Peyer's patch (tissue), 4 donors: Measurements from ENCODE around the gene MPHOSPH8.

Source experiments
- POLR2A ChIP-seq, 2 donors: fragments of 450-650 bp; IDR thresholded peaks; one replicate each; pipeline ENCODE4 v1.5.1; 2017; ENCODE audit warnings: antibody characterized with exemption in 2 of 2, mild to moderate bottlenecking in 2 of 2, moderate library complexity in 2 of 2
- TF ChIP-seq, protein P1 (sequence below), 6 experiments: fragments of 450-650 bp in 4 of 6; fragments of 200-600 bp in 2 of 6; sonication (generic) in 1 of 6; IDR thresholded peaks; one replicate each; pipeline ENCODE4 v1.5.1; 2017 to 2019; ENCODE audit warnings: antibody characterized with exemption in 6 of 6, mild to moderate bottlenecking in 3 of 6, moderate library complexity in 1 of 6

- TF ChIP-seq, protein P1, sequence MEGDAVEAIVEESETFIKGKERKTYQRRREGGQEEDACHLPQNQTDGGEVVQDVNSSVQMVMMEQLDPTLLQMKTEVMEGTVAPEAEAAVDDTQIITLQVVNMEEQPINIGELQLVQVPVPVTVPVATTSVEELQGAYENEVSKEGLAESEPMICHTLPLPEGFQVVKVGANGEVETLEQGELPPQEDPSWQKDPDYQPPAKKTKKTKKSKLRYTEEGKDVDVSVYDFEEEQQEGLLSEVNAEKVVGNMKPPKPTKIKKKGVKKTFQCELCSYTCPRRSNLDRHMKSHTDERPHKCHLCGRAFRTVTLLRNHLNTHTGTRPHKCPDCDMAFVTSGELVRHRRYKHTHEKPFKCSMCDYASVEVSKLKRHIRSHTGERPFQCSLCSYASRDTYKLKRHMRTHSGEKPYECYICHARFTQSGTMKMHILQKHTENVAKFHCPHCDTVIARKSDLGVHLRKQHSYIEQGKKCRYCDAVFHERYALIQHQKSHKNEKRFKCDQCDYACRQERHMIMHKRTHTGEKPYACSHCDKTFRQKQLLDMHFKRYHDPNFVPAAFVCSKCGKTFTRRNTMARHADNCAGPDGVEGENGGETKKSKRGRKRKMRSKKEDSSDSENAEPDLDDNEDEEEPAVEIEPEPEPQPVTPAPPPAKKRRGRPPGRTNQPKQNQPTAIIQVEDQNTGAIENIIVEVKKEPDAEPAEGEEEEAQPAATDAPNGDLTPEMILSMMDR (IDR thresholded peaks at IDR 0.05) = no peak
- no peak for TF ChIP-seq POLR2A (IDR thresholded peaks at IDR 0.05)
These were observed 9.2 kb upstream of the MPHOSPH8 start for GRCh38 chr13:19624265-19624664.
